K562 (cell line): Measurements from ENCODE around the gene RHOT1. TPM values are rescaled to one million over a fixed set of nuclear protein-coding genes. Genes with fewer than 3 reads are reported as not detected.
A peak's percentile ranks its signal among the peaks of the same experiment; 100 is the strongest.

Source experiments
- ATAC-seq: fragments of 200-7000 bp; cut with Tn5 transposase; 3 replicates; pipeline ENCODE4 v1.9.1; 2020; ENCODE audit warnings: moderate library complexity
- BruUV-seq: library from RNA; stranded (reverse); fragments of 400-500 nt; replicated peaks from 2 replicates; lab custom pipeline; 2021; lab: Mats Ljungman, UMichigan
- CTCF ChIA-PET: fragments of 300-600 bp; formaldehyde crosslinking; extraction: SDS; loops from one replicate; lab custom pipeline; 2021; ENCODE audit warnings: low intra/inter-chr PET ratio; lab: Yijun Ruan, JAX
- POLR2A ChIA-PET: fragments of 300-600, 350-650 bp; sonication (Branson Sonifier 250); formaldehyde crosslinking; extraction: SDS; loops from one replicate; lab custom pipeline; 2021; ENCODE audit warnings: antibody characterized with exemption, inconsistent platforms; lab: Yijun Ruan, JAX
- DNase-seq, 4 experiments: peaks; one replicate each; pipeline versions ENCODE4 v3.0.0 to v3.0.0-alpha.2; 2011 to 2018; ENCODE audit warnings: low spot score in 3 of 4, mixed read lengths in 3 of 4; ENCODE audit errors: extremely low read depth in 1 of 4
- FAIRE-seq: peaks from 2 replicates; lab custom pipeline; 2011; peaks lifted over from hg19 to GRCh38; lab: Jason Lieb, UNC
- H2AFZ ChIP-seq: 2 replicates; pipeline ENCODE4 v1.6.0; 2011; ENCODE audit warnings: low read depth, low read length, control low read depth, inconsistent platforms
- H3K27ac ChIP-seq: fragments of 200-600 bp; 3 replicates; pipeline ENCODE4 v1.8.0; 2011; ENCODE audit warnings: low read depth, mild to moderate bottlenecking, control low read depth, inconsistent platforms, low read length, moderate library complexity, mixed read lengths; ENCODE audit errors: extremely low read depth
- H3K27me3 ChIP-seq, 2 experiments: fragments of 300-600 bp in 1 of 2; 2 replicates in 1 of 2; 3 replicates in 1 of 2; pipeline versions ENCODE4 v1.6.0 to v1.8.0; 2011; ENCODE audit warnings: inconsistent platforms in 2 of 2, low read length in 2 of 2, mild to moderate bottlenecking in 1 of 2, mixed read lengths in 1 of 2, moderate library complexity in 1 of 2; ENCODE audit not compliant: control insufficient read depth in 2 of 2, insufficient read depth in 2 of 2
- H3K36me3 ChIP-seq: fragments of 300-600 bp; 3 replicates; pipeline ENCODE4 v1.8.0; 2011; ENCODE audit warnings: mild to moderate bottlenecking, low read length, inconsistent platforms; ENCODE audit not compliant: control insufficient read depth, insufficient read depth
- H3K4me1 ChIP-seq, 2 experiments: fragments of 200-600 bp in 1 of 2; replicated peaks in 1 of 2; 2 replicates in 1 of 2; 3 replicates in 1 of 2; pipeline versions ENCODE4 v1.5.1 to v1.8.0; 2011; ENCODE audit warnings: inconsistent platforms in 2 of 2, low read length in 2 of 2, mild to moderate bottlenecking in 1 of 2, mixed read lengths in 1 of 2, moderate library complexity in 1 of 2; ENCODE audit not compliant: control insufficient read depth in 2 of 2, insufficient read depth in 2 of 2
- H3K4me2 ChIP-seq: 2 replicates; pipeline ENCODE4 v1.6.1; 2011; ENCODE audit warnings: low read length, control low read depth, inconsistent platforms, mixed read lengths; ENCODE audit not compliant: insufficient read depth
- H3K4me3 ChIP-seq: fragments of 200-600 bp; sonication (generic), shearing (Covaris generic); 2 replicates; pipeline ENCODE4 v1.5.1; 2016; ENCODE audit warnings: control low read depth, inconsistent platforms
- H3K79me2 ChIP-seq: fragments of 200-600 bp; 3 replicates; pipeline ENCODE4 v1.8.0; 2011; ENCODE audit warnings: low read length, inconsistent platforms; ENCODE audit not compliant: control insufficient read depth, insufficient read depth
- H3K9ac ChIP-seq, 2 experiments: 2 replicates each; pipeline versions ENCODE4 v1.6.0 to v1.6.1; 2011; ENCODE audit warnings: low read depth in 2 of 2, low read length in 2 of 2, control low read depth in 1 of 2, inconsistent platforms in 1 of 2, mild to moderate bottlenecking in 1 of 2, mixed read lengths in 1 of 2; ENCODE audit not compliant: insufficient read depth in 1 of 2
- H3K9me1 ChIP-seq: one replicate; pipeline ENCODE4 v1.6.0; 2011; ENCODE audit warnings: inconsistent platforms, mild to moderate bottlenecking, low read length, moderate library complexity; ENCODE audit not compliant: control insufficient read depth, insufficient read depth
- H3K9me3 ChIP-seq: replicated peaks from 2 replicates; pipeline ENCODE4 v1.5.1; 2011; ENCODE audit warnings: low read depth, low read length, inconsistent platforms; ENCODE audit not compliant: control insufficient read depth, insufficient read depth
- H4K20me1 ChIP-seq: replicated peaks from 2 replicates; pipeline ENCODE4 v1.6.1; 2011; ENCODE audit warnings: low read length, inconsistent platforms, mixed read lengths; ENCODE audit not compliant: control insufficient read depth, insufficient read depth
- EHMT2 ChIP-seq: fragments of 450-650 bp; IDR thresholded peaks from 2 replicates; pipeline ENCODE4 v1.6.1; 2018; ENCODE audit warnings: antibody characterized with exemption
- MIER1 ChIP-seq: fragments of 450-650 bp; IDR thresholded peaks from 2 replicates; pipeline ENCODE4 v1.6.1; 2016; ENCODE audit warnings: antibody characterized with exemption, mild to moderate bottlenecking, low read depth
- NFIC ChIP-seq: fragments of 450-650 bp; IDR thresholded peaks from 2 replicates; pipeline ENCODE4 v1.6.1; 2017; ENCODE audit warnings: mild to moderate bottlenecking, inconsistent platforms
- RAD21 ChIP-seq, 2 experiments: fragments of 250-450 bp in 1 of 2; fragments of 450-650 bp in 1 of 2; sonication (Bioruptor Pico) in 1 of 2; formaldehyde crosslinking in 1 of 2; IDR thresholded peaks in 1 of 2; conservative IDR thresholded peaks in 1 of 2; 2 replicates each; pipeline versions ENCODE4 v1.4.0 to v1.8.0; 2020 to 2022; ENCODE audit warnings: mild to moderate bottlenecking in 2 of 2, moderate library complexity in 1 of 2
- RBBP5 ChIP-seq: fragments of 200-600 bp; sonication (generic); IDR thresholded peaks from 2 replicates; pipeline ENCODE4 v1.6.1; 2012; ENCODE audit warnings: borderline replicate concordance, mild to moderate bottlenecking, low read length, control low read depth, inconsistent platforms; ENCODE audit not compliant: insufficient read depth, poor library complexity, severe bottlenecking
- ZBTB7A ChIP-seq: IDR thresholded peaks from 2 replicates; pipeline ENCODE4 v1.6.1; 2011; ENCODE audit warnings: low read depth, mild to moderate bottlenecking, low read length, moderate library complexity, borderline replicate concordance; ENCODE audit not compliant: control insufficient read depth
- WGBS: fragments of 100-300 bp; shearing (Covaris generic); methylation state at CpG from one replicate; pipeline ENCODE4 v1.1.6; 2016; ENCODE audit warnings: low coverage, mixed read lengths; ENCODE audit not compliant: insufficient coverage; ENCODE audit errors: missing lambda C conversion rate; 5-methylcytosine and 5-hydroxymethylcytosine counted together
- in situ Hi-C: fragments of 300-500 bp; cut with MboI; formaldehyde crosslinking; loops from 4 replicates; pipeline ENCODE4 v1.15.0; 2018; ENCODE audit warnings: inconsistent platforms, mixed read lengths
- intact Hi-C: fragments of 100-400 bp; cut with micrococcal nuclease; formaldehyde crosslinking; loops from 2 replicates; pipeline ENCODE4 v1.14.2; 2022
- polyA plus RNA-seq, 8 experiments: library from polyadenylated mRNA; depleted of rRNA in 4 of 8; stranded (reverse) in 5 of 8; unstranded in 3 of 8; fragments of >200 nt; fragmentation: Nextera tagmentation in 2 of 8; fragmentation: Illumina TruSeq in 1 of 8; extraction: Ambion mirVana in 2 of 8; extraction: Trizol in 1 of 8; gene quantifications; 2 replicates each; pipeline versions ENCODE4 v1.2.1 to v1.2.3, GENCODE V29; 2011 to 2014; ENCODE audit warnings: inconsistent platforms in 1 of 8, missing spikeins in 1 of 8
- total RNA-seq, 7 experiments: library from RNA; depleted of rRNA in 6 of 7; stranded (reverse); fragments of >200 nt in 6 of 7; fragmentation: Illumina TruSeq in 2 of 7; extraction: Trizol in 2 of 7; gene quantifications; 2 replicates each; pipeline versions ENCODE4 v1.2.1 to v1.2.3, GENCODE V29; 2011 to 2021; ENCODE audit warnings: low replicate concordance in 1 of 7
- TF ChIP-seq, protein P1 (sequence below): conservative IDR thresholded peaks from 2 replicates; pipeline ENCODE4 v1.6.1; 2011; ENCODE audit warnings: low read depth, mild to moderate bottlenecking, low read length; ENCODE audit not compliant: control insufficient read depth
- TF ChIP-seq, protein P2 (sequence below), 2 experiments: fragments of 450-650 bp; formaldehyde crosslinking in 1 of 2; IDR thresholded peaks; 2 replicates each; pipeline versions ENCODE4 v1.4.0 to v1.6.1; 2014 to 2020; ENCODE audit warnings: mild to moderate bottlenecking in 2 of 2, borderline replicate concordance in 1 of 2, low read depth in 1 of 2
- TF ChIP-seq, protein P3 (sequence below), 2 experiments: fragments of 450-650 bp in 1 of 2; sonication (generic) in 1 of 2; formaldehyde crosslinking; conservative IDR thresholded peaks; 2 replicates each; pipeline versions ENCODE4 v1.4.0 to v1.8.1; 2020 to 2022; ENCODE audit warnings: mild to moderate bottlenecking in 1 of 2, missing genetic modification reagents in 1 of 2

The RHOT1 gene
- total and polyA plus RNA-seq, 9 of the 15 experiments (the other 6 are each of a cell fraction or from before 2014, with no cell fraction given) = 23.0 to 101 (median 32.2) TPM

DNA sequence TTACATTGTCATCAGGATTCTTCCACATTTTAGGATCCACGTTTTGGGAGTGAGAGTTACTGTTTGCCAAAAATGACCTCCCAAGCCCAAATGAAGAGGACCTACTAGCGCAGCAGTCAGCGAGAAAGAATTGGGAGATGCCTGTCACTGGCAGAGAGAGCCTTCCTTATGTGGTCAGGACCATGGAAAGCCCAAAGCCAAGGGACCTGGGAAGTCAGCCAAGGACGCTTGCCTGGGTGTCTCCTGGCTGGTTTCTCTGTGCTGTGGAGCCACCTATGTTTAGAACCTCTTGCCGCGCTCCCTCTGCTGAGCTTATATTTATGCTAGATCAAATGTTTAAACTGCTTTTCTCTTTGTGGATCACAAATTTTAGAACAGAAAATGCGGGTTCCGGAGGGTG lies 98.4 kb downstream of the RHOT1 start:
- H3K9me3 ChIP-seq = peaks cover 5% of the 10 kb centered on the region; the same call in 1 of the 2 replicates
- 35% methylated on average over 8 of the region's 8 CpGs for WGBS
- BruUV-seq = no TSS peak
- no peaks in the 10 kb centered on the region; the same call in 2 of the 3 replicates for H3K36me3 ChIP-seq
- DNase-seq (peak in 1 of 4 experiments; percentile 32), FAIRE-seq (no peak), ATAC-seq (peak; percentile 54; the same call in 2 of the 3 replicates)
- H3K4me3 ChIP-seq = no peak overlapping the region
- H2AFZ ChIP-seq = no peak overlapping the region
- no peaks in the 10 kb centered on the region for H3K9me1 ChIP-seq
- no peaks in the 10 kb centered on the region for H4K20me1 ChIP-seq
- H3K9ac ChIP-seq = no peak overlapping the region
- H3K27me3 ChIP-seq = no peaks in the 10 kb centered on the region
- in situ Hi-C loops (no loop called here), intact Hi-C loops (no loop called here)
- no peaks in the 10 kb centered on the region for H3K79me2 ChIP-seq
- no peak overlapping the region for H3K27ac ChIP-seq
- H3K4me1 ChIP-seq = no peaks in the 10 kb centered on the region; a peak in 1 of 5 replicates
- H3K4me2 ChIP-seq = no peak overlapping the region
- CTCF ChIA-PET = no interaction called here
- POLR2A ChIA-PET = interaction anchor here (2.6 kb wide), 1 partner anchor 11 kb away, joined by 10 read pairs; no protein-coding TSS in a partner anchor
- TF ChIP-seq, protein P1, sequence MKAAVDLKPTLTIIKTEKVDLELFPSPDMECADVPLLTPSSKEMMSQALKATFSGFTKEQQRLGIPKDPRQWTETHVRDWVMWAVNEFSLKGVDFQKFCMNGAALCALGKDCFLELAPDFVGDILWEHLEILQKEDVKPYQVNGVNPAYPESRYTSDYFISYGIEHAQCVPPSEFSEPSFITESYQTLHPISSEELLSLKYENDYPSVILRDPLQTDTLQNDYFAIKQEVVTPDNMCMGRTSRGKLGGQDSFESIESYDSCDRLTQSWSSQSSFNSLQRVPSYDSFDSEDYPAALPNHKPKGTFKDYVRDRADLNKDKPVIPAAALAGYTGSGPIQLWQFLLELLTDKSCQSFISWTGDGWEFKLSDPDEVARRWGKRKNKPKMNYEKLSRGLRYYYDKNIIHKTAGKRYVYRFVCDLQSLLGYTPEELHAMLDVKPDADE = no peak
- TF ChIP-seq, protein P2, sequence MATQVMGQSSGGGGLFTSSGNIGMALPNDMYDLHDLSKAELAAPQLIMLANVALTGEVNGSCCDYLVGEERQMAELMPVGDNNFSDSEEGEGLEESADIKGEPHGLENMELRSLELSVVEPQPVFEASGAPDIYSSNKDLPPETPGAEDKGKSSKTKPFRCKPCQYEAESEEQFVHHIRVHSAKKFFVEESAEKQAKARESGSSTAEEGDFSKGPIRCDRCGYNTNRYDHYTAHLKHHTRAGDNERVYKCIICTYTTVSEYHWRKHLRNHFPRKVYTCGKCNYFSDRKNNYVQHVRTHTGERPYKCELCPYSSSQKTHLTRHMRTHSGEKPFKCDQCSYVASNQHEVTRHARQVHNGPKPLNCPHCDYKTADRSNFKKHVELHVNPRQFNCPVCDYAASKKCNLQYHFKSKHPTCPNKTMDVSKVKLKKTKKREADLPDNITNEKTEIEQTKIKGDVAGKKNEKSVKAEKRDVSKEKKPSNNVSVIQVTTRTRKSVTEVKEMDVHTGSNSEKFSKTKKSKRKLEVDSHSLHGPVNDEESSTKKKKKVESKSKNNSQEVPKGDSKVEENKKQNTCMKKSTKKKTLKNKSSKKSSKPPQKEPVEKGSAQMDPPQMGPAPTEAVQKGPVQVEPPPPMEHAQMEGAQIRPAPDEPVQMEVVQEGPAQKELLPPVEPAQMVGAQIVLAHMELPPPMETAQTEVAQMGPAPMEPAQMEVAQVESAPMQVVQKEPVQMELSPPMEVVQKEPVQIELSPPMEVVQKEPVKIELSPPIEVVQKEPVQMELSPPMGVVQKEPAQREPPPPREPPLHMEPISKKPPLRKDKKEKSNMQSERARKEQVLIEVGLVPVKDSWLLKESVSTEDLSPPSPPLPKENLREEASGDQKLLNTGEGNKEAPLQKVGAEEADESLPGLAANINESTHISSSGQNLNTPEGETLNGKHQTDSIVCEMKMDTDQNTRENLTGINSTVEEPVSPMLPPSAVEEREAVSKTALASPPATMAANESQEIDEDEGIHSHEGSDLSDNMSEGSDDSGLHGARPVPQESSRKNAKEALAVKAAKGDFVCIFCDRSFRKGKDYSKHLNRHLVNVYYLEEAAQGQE (IDR thresholded peaks at IDR 0.05; ENCODE audit: borderline replicate concordance) = peak; percentile 96
- TF ChIP-seq, protein P2 (CRISPR knock-in tag; IDR thresholded peaks at IDR 0.05; ENCODE audit: low read depth) = no peak
- no peak for TF ChIP-seq RBBP5
- TF ChIP-seq ZBTB7A = no peak
- TF ChIP-seq, protein P3, sequence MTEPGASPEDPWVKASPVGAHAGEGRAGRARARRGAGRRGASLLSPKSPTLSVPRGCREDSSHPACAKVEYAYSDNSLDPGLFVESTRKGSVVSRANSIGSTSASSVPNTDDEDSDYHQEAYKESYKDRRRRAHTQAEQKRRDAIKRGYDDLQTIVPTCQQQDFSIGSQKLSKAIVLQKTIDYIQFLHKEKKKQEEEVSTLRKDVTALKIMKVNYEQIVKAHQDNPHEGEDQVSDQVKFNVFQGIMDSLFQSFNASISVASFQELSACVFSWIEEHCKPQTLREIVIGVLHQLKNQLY (CRISPR knock-in tag; conservative IDR thresholded peaks at IDR 0.05) = no peak
- TF ChIP-seq RAD21 (CRISPR knock-in tag; conservative IDR thresholded peaks at IDR 0.05 in 1 of 2, IDR thresholded peaks at IDR 0.05 in 1 of 2) = peak in 1 of 2 experiments; percentile 18; a peak in 1 of 4 replicates
- peak; percentile 92 for TF ChIP-seq EHMT2
- TF ChIP-seq MIER1 = peak; percentile 78; the same call in 1 of the 2 replicates
- peak; percentile 57 for TF ChIP-seq NFIC
